ENCODE data around the gene TGFB1. TPM values are rescaled to one million over a fixed set of nuclear protein-coding genes. Genes with fewer than 3 reads are reported as not detected.
A peak's percentile ranks its signal among the peaks of the same experiment; 100 is the strongest.
"Not testable (repeated sequence)": the region's sequence is repeated elsewhere in the genome, so short reads cannot be mapped to it uniquely, and the experiment has no call there.

The TGFB1 gene
- total RNA-seq, 1 donor from 2014 or later = 24.3 TPM

- no peak for DNase-seq (ENCODE audit: low read depth)
- no peak for TF ChIP-seq CTCF (conservative IDR thresholded peaks at IDR 0.05; ENCODE audit: low read depth, low read length)
- H3K4me3 ChIP-seq (ENCODE audit: low read depth, low read length) = peak overlapping the region; percentile 93
Measured at GRCh38 chr19:41354343-41354953, 726 bp upstream of the TGFB1 start.

GRCh38 chr19:41352609-41353465, 885 bp downstream of the TGFB1 start:
- no peak for DNase-seq (ENCODE audit: low read depth)
- TF ChIP-seq CTCF (conservative IDR thresholded peaks at IDR 0.05; ENCODE audit: low read depth, low read length) = peak; percentile 65
- H3K4me3 ChIP-seq (ENCODE audit: low read depth, low read length) = peak overlapping the region; percentile 93

GRCh38 chr19:41352279-41352608, 1.5 kb downstream of the TGFB1 start:
- TF ChIP-seq CTCF (conservative IDR thresholded peaks at IDR 0.05; ENCODE audit: low read depth, low read length) = no peak
- H3K4me3 ChIP-seq (ENCODE audit: low read depth, low read length) = peak overlapping the region; percentile 93
- DNase-seq (ENCODE audit: low read depth) = no peak

GRCh38 chr19:41351339-41352245, 2.1 kb downstream of the TGFB1 start:
- no peak for TF ChIP-seq CTCF (conservative IDR thresholded peaks at IDR 0.05; ENCODE audit: low read depth, low read length)
- DNase-seq (ENCODE audit: low read depth) = no peak

GRCh38 chr19:41350735-41351338, 2.9 kb downstream of the TGFB1 start:
- TF ChIP-seq CTCF (conservative IDR thresholded peaks at IDR 0.05; ENCODE audit: low read depth, low read length) = no peak
- DNase-seq (ENCODE audit: low read depth) = no peak
- peak overlapping the region; percentile 93 for H3K4me3 ChIP-seq (ENCODE audit: low read depth, low read length)

More at GRCh38 chr19:41351339-41352245, 2.1 kb downstream of the TGFB1 start:
- H3K4me3 ChIP-seq (ENCODE audit: low read depth, low read length) = peak overlapping the region; percentile 93

GRCh38 chr19:41346916-41347315, 6.8 kb downstream of the TGFB1 start:
- H3K4me3 ChIP-seq (ENCODE audit: low read depth, low read length); DNase-seq (ENCODE audit: low read depth): not testable (repeated sequence)
